IPS-NIHi11 (cell line): ENCODE measurements around the gene TRIM8.

Source experiments
- DNase-seq: peaks from one replicate; pipeline ENCODE4 v3.0.0; 2012; ENCODE audit warnings: mixed read lengths, low spot score

The TRIM8 gene

GRCh38 chr10:102633287-102633686 is 11.0 kb upstream of the TRIM8 start:
- no peak for DNase-seq

- no peak for DNase-seq
Measured at GRCh38 chr10:102633848-102634247, 10.4 kb upstream of the TRIM8 start.

- DNase-seq = no peak
Measured at GRCh38 chr10:102634686-102635085, 9.6 kb upstream of the TRIM8 start.

GRCh38 chr10:102635377-102635776 is 8.9 kb upstream of the TRIM8 start:
- no peak for DNase-seq

GRCh38 chr10:102639537-102639936 is 4.7 kb upstream of the TRIM8 start:
- no peak for DNase-seq

GRCh38 chr10:102641402-102641801 is 2.9 kb upstream of the TRIM8 start:
- DNase-seq = no peak

GRCh38 chr10:102641880-102642735 is 2.2 kb upstream of the TRIM8 start:
- DNase-seq = peak; percentile 95

GRCh38 chr10:102642736-102643335 is 1.4 kb upstream of the TRIM8 start:
- DNase-seq = no peak

GRCh38 chr10:102643336-102644065 is 778 bp upstream of the TRIM8 start:
- no peak for DNase-seq

- DNase-seq = peak; percentile 73
Measured at GRCh38 chr10:102644646-102645387, 538 bp downstream of the TRIM8 start.

GRCh38 chr10:102645388-102645740 is 1.1 kb downstream of the TRIM8 start:
- DNase-seq = no peak

GRCh38 chr10:102645741-102646609 is 1.7 kb downstream of the TRIM8 start:
- DNase-seq = no peak

GRCh38 chr10:102646610-102647442 is 2.5 kb downstream of the TRIM8 start:
- DNase-seq = no peak

- DNase-seq = no peak
Measured at GRCh38 chr10:102647443-102648268, 3.4 kb downstream of the TRIM8 start.

GRCh38 chr10:102648269-102648888 is 4.1 kb downstream of the TRIM8 start:
- DNase-seq = no peak

- peak; percentile 55 for DNase-seq
Measured at GRCh38 chr10:102648889-102649796, 4.9 kb downstream of the TRIM8 start.

GRCh38 chr10:102649797-102650654 is 5.7 kb downstream of the TRIM8 start:
- DNase-seq = peak; percentile 60
